Adrenal gland (tissue), 12 donors: ENCODE data around the gene RBPJL. TPM values are rescaled to one million over a fixed set of nuclear protein-coding genes. Genes with fewer than 3 reads are reported as not detected.

Experiments
- DNase-seq, 7 donors: peaks; one replicate each; pipeline ENCODE4 v3.0.0-alpha.2; 2019 to 2020
- H3K27ac ChIP-seq, 5 donors: fragments of 200-600 bp; sonication (generic) in 4 of 5; 1 replicate in 3 of 5; 2 replicates in 2 of 5; pipeline versions ENCODE4 v1.5.1 to v1.8.0; 2016 to 2020; ENCODE audit warnings: mild to moderate bottlenecking in 1 of 5
- H3K27me3 ChIP-seq: fragments of 200-600 bp; 2 replicates; pipeline ENCODE4 v1.8.0; 2021
- H3K36me3 ChIP-seq, 2 donors: fragments of 200-600 bp; replicated peaks in 1 of 2; 1 replicate in 1 of 2; 2 replicates in 1 of 2; pipeline versions ENCODE4 v1.5.1 to v1.8.0; 2018 to 2022
- H3K4me1 ChIP-seq, 2 donors: fragments of 200-600 bp; replicated peaks in 1 of 2; 1 replicate in 1 of 2; 2 replicates in 1 of 2; pipeline versions ENCODE4 v1.5.1 to v1.8.0; 2018 to 2021
- H3K4me3 ChIP-seq, 4 donors: fragments of 200-600 bp; sonication (generic) in 3 of 4; one replicate each; pipeline ENCODE4 v1.5.1; 2016 to 2018
- H3K9me3 ChIP-seq, 3 donors: fragments of 200-600 bp; sonication (generic) in 1 of 3; replicated peaks in 1 of 3; 1 replicate in 2 of 3; 2 replicates in 1 of 3; pipeline versions ENCODE4 v1.5.1 to v1.8.0; 2016 to 2021
- POLR2A ChIP-seq, 2 donors: fragments of 450-650 bp; IDR thresholded peaks; one replicate each; pipeline ENCODE4 v1.6.1; 2017; ENCODE audit warnings: antibody characterized with exemption in 2 of 2, mild to moderate bottlenecking in 2 of 2, moderate library complexity in 1 of 2
- WGBS, 4 donors: extraction: QIAGEN DNeasy Blood & Tissue Kit in 2 of 4; methylation state at CpG; one replicate each; pipeline versions ENCODE4 v1.1.5 to v1.1.7; 2013 to 2017; 5-methylcytosine and 5-hydroxymethylcytosine counted together
- intact Hi-C, 2 donors: fragments of 100-400 bp; cut with DNase I; formaldehyde crosslinking; loops; one replicate each; pipeline versions ENCODE4 v1.14.1 to v1.15.0; 2022 to 2023
- polyA plus RNA-seq, 3 donors: library from polyadenylated mRNA; stranded (reverse); fragments of 200-250 nt in 2 of 3; fragments of 350-450 nt in 1 of 3; fragmentation: Illumina TruSeq in 1 of 3; extraction: RNeasy Lipid Tissue Mini Kit (QIAGEN cat#74804) in 1 of 3; gene quantifications; one replicate each; pipeline ENCODE4 v1.2.3, GENCODE V29; 2013 to 2014
- total RNA-seq, 9 donors: library from RNA; depleted of rRNA in 4 of 9; stranded (reverse); fragments of >200 nt in 4 of 9; fragments of 120-200 nt in 1 of 9; fragmentation: NEBNext Ultra II Directional in 1 of 9; extraction: Animal tissue kit (Norgen Biotek cat#: 25700) in 1 of 9; gene quantifications; one replicate each; pipeline versions ENCODE4 v1.1.0 to v1.2.4, GENCODE V29; 2013 to 2023
- TF ChIP-seq, protein P1 (sequence below), 6 experiments: fragments of 450-650 bp in 4 of 6; fragments of 200-600 bp in 2 of 6; sonication (generic) in 1 of 6; IDR thresholded peaks; 1 replicate in 5 of 6; 2 replicates in 1 of 6; pipeline versions ENCODE4 v1.5.1 to v1.8.0; 2016 to 2021; ENCODE audit warnings: antibody characterized with exemption in 6 of 6, mild to moderate bottlenecking in 2 of 6, moderate library complexity in 1 of 6
- donor health status: healthy with polysubstance abuse.
- donor health status: Bipolar disorder and iron deficiency.
- donor health status: DM: yes; HTN: yes; CAD: no.
- donor health status: DM: no; HTN: no; CAD: no.
- donor health status: DM: no; HTN: no; CAD: no.
- donor health status: DM: yes; HTN: yes; CAD: no.

RBPJL gene
- total and polyA plus RNA-seq, 12 donors, result 0.03 to 0.06 TPM; not detected in 10

GRCh38 chr20:45269056-45269455, 37.6 kb upstream of the RBPJL start:
- TF ChIP-seq, protein P1, sequence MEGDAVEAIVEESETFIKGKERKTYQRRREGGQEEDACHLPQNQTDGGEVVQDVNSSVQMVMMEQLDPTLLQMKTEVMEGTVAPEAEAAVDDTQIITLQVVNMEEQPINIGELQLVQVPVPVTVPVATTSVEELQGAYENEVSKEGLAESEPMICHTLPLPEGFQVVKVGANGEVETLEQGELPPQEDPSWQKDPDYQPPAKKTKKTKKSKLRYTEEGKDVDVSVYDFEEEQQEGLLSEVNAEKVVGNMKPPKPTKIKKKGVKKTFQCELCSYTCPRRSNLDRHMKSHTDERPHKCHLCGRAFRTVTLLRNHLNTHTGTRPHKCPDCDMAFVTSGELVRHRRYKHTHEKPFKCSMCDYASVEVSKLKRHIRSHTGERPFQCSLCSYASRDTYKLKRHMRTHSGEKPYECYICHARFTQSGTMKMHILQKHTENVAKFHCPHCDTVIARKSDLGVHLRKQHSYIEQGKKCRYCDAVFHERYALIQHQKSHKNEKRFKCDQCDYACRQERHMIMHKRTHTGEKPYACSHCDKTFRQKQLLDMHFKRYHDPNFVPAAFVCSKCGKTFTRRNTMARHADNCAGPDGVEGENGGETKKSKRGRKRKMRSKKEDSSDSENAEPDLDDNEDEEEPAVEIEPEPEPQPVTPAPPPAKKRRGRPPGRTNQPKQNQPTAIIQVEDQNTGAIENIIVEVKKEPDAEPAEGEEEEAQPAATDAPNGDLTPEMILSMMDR (IDR thresholded peaks at IDR 0.05), result no peak
- no peak for TF ChIP-seq POLR2A (IDR thresholded peaks at IDR 0.05)
- DNase-seq, result no peak
- Histone ChIP-seq H3K36me3 (no peaks in the 10 kb centered on the region), H3K4me3 (no peak overlapping the region), H3K4me1 (peaks cover 0 to 2% of the 10 kb centered on the region in 2 donors), H3K9me3 (no peaks in the 10 kb centered on the region), H3K27ac (no peak overlapping the region), H3K27me3 (peaks cover 27% of the 10 kb centered on the region)
- 57 to 75% (median 67%) methylated on average over 3 of the region's 3 CpGs for WGBS, 4 donors
- intact Hi-C loops, result no loop called here

- intact Hi-C loops, result no loop called here
- Histone ChIP-seq H3K36me3 (no peaks in the 10 kb centered on the region), H3K27ac (no peak overlapping the region), H3K4me1 (peaks cover 0 to 7% of the 10 kb centered on the region in 2 donors), H3K4me3 (no peak overlapping the region), H3K9me3 (no peaks in the 10 kb centered on the region), H3K27me3 (peaks cover 27% of the 10 kb centered on the region)
- 80 to 86% (median 82%) methylated on average over 4 of the region's 4 CpGs for WGBS, 4 donors
- no peak for DNase-seq
- TF ChIP-seq, protein P1 (IDR thresholded peaks at IDR 0.05), result no peak
- no peak for TF ChIP-seq POLR2A (IDR thresholded peaks at IDR 0.05)
These were observed 36.8 kb upstream of the RBPJL start for GRCh38 chr20:45269754-45270270.

GRCh38 chr20:45275338-45275737, 31.3 kb upstream of the RBPJL start:
- intact Hi-C loops, result no loop called here
- DNase-seq, result peak in 1 of 7 donors; percentile 49
- TF ChIP-seq, protein P1 (IDR thresholded peaks at IDR 0.05), result no peak
- TF ChIP-seq POLR2A (IDR thresholded peaks at IDR 0.05), result no peak
- Histone ChIP-seq H3K9me3 (no peaks in the 10 kb centered on the region), H3K4me1 (peaks cover 0 to 7% of the 10 kb centered on the region in 2 donors), H3K36me3 (no peaks in the 10 kb centered on the region), H3K4me3 (no peak overlapping the region), H3K27ac (no peak overlapping the region), H3K27me3 (peaks cover 24% of the 10 kb centered on the region)
- WGBS, 4 donors, result 47 to 58% (median 54%) methylated on average over 3 of the region's 3 CpGs

DNA sequence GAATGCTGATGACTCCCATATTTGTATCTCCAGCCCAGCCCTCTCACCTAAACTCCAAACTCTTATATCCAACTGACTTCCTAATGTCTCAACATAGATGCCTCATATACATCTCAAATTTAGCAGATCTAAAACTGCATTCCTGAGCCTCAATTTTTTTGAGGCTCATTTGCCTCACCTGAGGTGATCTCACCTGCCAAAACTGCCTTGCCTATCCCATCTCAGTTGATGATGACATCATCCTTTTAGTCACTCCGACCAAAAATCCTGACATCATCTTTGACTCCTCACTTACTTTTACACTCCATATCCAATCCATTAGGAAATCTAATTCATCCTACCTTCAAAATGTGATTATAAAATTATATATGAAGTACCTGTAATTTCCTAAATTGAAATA, 26.6 kb upstream of the RBPJL start:
- H3K27me3 ChIP-seq, result peaks cover 9% of the 10 kb centered on the region
- no peak for DNase-seq
- no peak overlapping the region for H3K27ac ChIP-seq
- WGBS, 4 donors, result 65 to 83% (median 71%) methylated on average over 1 of the region's 1 CpG
- H3K36me3 ChIP-seq, result no peaks in the 10 kb centered on the region
- no peaks in the 10 kb centered on the region for H3K9me3 ChIP-seq
- no peak for TF ChIP-seq POLR2A (IDR thresholded peaks at IDR 0.05)
- TF ChIP-seq, protein P1 (IDR thresholded peaks at IDR 0.05), result no peak
- intact Hi-C loops, result loop anchor here in 1 of 2 donors (10.0 kb wide), 1 partner anchor 175 kb away; the partner anchor contains the start of gene KCNS1
- H3K4me3 ChIP-seq, result no peak overlapping the region
- no peaks in the 10 kb centered on the region for H3K4me1 ChIP-seq
